Measurements from ENCODE around the gene TECRL.

Gene TECRL

GRCh38 chr4:64330143-64330542 lies 79.1 kb downstream of the TECRL start:
- Histone ChIP-seq H3K4me2 (no peak overlapping the region), H3K27ac (no peak overlapping the region), H3K27me3 (ENCODE audit: insufficient read depth, low read depth) (no peaks in the 10 kb centered on the region), H3K9ac (no peak overlapping the region), H3K4me3 (IDR thresholded peaks at IDR 0.05; ENCODE audit: insufficient read depth, low read depth, low read length) (no peak overlapping the region), H2AFZ (ENCODE audit: low read depth) (no peak overlapping the region), H3K36me3 (ENCODE audit: insufficient read depth) (no peaks in the 10 kb centered on the region), H4K20me1 (ENCODE audit: insufficient read depth) (no peaks in the 10 kb centered on the region), H3K4me1 (ENCODE audit: low read depth, poor library complexity, severe bottlenecking) (peaks cover 6% of the 10 kb centered on the region), H3K79me2 (ENCODE audit: insufficient read depth, low read depth) (no peaks in the 10 kb centered on the region)
- TF ChIP-seq CTCF (conservative IDR thresholded peaks at IDR 0.05; ENCODE audit: low read depth, low read length): no peak; the same call in 1 of the 2 replicates

- H3K79me2 ChIP-seq (ENCODE audit: insufficient read depth, low read depth): no peaks in the 10 kb centered on the region
- no peaks in the 10 kb centered on the region for H4K20me1 ChIP-seq (ENCODE audit: insufficient read depth)
- H3K4me1 ChIP-seq (ENCODE audit: low read depth, poor library complexity, severe bottlenecking): peaks cover 6% of the 10 kb centered on the region
- no peak overlapping the region for H3K4me3 ChIP-seq (IDR thresholded peaks at IDR 0.05; ENCODE audit: insufficient read depth, low read depth, low read length)
- no peak overlapping the region for H3K4me2 ChIP-seq
- H3K36me3 ChIP-seq (ENCODE audit: insufficient read depth): no peaks in the 10 kb centered on the region; the same call in 1 of the 2 replicates
- no peak for TF ChIP-seq CTCF (conservative IDR thresholded peaks at IDR 0.05; ENCODE audit: low read depth, low read length)
- no peaks in the 10 kb centered on the region for H3K27me3 ChIP-seq (ENCODE audit: insufficient read depth, low read depth)
- no peak overlapping the region for H3K27ac ChIP-seq
- no peak overlapping the region for H3K9ac ChIP-seq
- H2AFZ ChIP-seq (ENCODE audit: low read depth): no peak overlapping the region
Measured at GRCh38 chr4:64327237-64327636, 82.0 kb downstream of the TECRL start.

GRCh38 chr4:64326507-64326906 lies 82.7 kb downstream of the TECRL start:
- H3K9ac ChIP-seq: no peak overlapping the region
- no peaks in the 10 kb centered on the region for H3K79me2 ChIP-seq (ENCODE audit: insufficient read depth, low read depth)
- no peaks in the 10 kb centered on the region; the same call in 1 of the 2 replicates for H3K36me3 ChIP-seq (ENCODE audit: insufficient read depth)
- no peaks in the 10 kb centered on the region for H4K20me1 ChIP-seq (ENCODE audit: insufficient read depth)
- H3K27me3 ChIP-seq (ENCODE audit: insufficient read depth, low read depth): no peaks in the 10 kb centered on the region
- no peak overlapping the region for H3K27ac ChIP-seq
- H2AFZ ChIP-seq (ENCODE audit: low read depth): no peak overlapping the region
- no peak overlapping the region for H3K4me2 ChIP-seq
- H3K4me3 ChIP-seq (IDR thresholded peaks at IDR 0.05; ENCODE audit: insufficient read depth, low read depth, low read length): no peak overlapping the region
- TF ChIP-seq CTCF (conservative IDR thresholded peaks at IDR 0.05; ENCODE audit: low read depth, low read length): no peak
- H3K4me1 ChIP-seq (ENCODE audit: low read depth, poor library complexity, severe bottlenecking): peaks cover 6% of the 10 kb centered on the region

GRCh38 chr4:64306255-64306565 lies 103.0 kb downstream of the TECRL start:
- Histone ChIP-seq H3K36me3 (ENCODE audit: insufficient read depth) (no peaks in the 10 kb centered on the region), H3K27me3 (ENCODE audit: insufficient read depth, low read depth) (no peaks in the 10 kb centered on the region), H3K9ac (peak overlapping the region; percentile 43), H3K4me3 (IDR thresholded peaks at IDR 0.05; ENCODE audit: insufficient read depth, low read depth, low read length) (peak overlapping the region; percentile 65), H4K20me1 (ENCODE audit: insufficient read depth) (no peaks in the 10 kb centered on the region), H3K4me1 (ENCODE audit: low read depth, poor library complexity, severe bottlenecking) (peaks cover 75% of the 10 kb centered on the region), H2AFZ (ENCODE audit: low read depth) (peak overlapping the region; percentile 31), H3K4me2 (peak overlapping the region; percentile 95), H3K27ac (peak overlapping the region; percentile 97), H3K79me2 (ENCODE audit: insufficient read depth, low read depth) (0 out of 2 replicates have a peak, but pooled peaks cover 4% of the 10 kb centered on the region)
- TF ChIP-seq CTCF (conservative IDR thresholded peaks at IDR 0.05; ENCODE audit: low read depth, low read length): no peak
